CD14-positive monocyte (primary cell): ENCODE measurements around the gene CCND1. TPM values are rescaled to one million over a fixed set of nuclear protein-coding genes. Genes with fewer than 3 reads are reported as not detected.
A peak's percentile ranks its signal among the peaks of the same experiment; 100 is the strongest.

ENCODE experiments used
- DNase-seq, 3 donors: peaks; one replicate each; pipeline ENCODE4 v3.0.0-alpha.2; 2011 to 2022
- H2AFZ ChIP-seq: 2 replicates; pipeline ENCODE4 v1.6.0; 2012; ENCODE audit warnings: mild to moderate bottlenecking, low read depth, low read length, inconsistent platforms; ENCODE audit not compliant: insufficient read depth, poor library complexity, severe bottlenecking
- H3K27ac ChIP-seq, 2 donors: 1 replicate in 1 of 2; 2 replicates in 1 of 2; pipeline ENCODE4 v1.5.1; 2012 to 2013; ENCODE audit warnings: low read length in 2 of 2, control low read depth in 1 of 2, inconsistent platforms in 1 of 2, low read depth in 1 of 2, mild to moderate bottlenecking in 1 of 2
- H3K27me3 ChIP-seq, 2 donors: one replicate each; pipeline versions ENCODE4 v1.6.0 to v1.6.1; 2011 to 2013; ENCODE audit warnings: low read length in 2 of 2; ENCODE audit not compliant: control insufficient read depth in 2 of 2, insufficient read depth in 2 of 2
- H3K36me3 ChIP-seq, 2 donors: replicated peaks in 1 of 2; 1 replicate in 1 of 2; 2 replicates in 1 of 2; pipeline versions ENCODE4 v1.5.1 to v1.6.1; 2012 to 2013; ENCODE audit warnings: low read length in 2 of 2, control low read depth in 1 of 2, inconsistent platforms in 1 of 2, mild to moderate bottlenecking in 1 of 2; ENCODE audit not compliant: insufficient read depth in 2 of 2, control insufficient read depth in 1 of 2
- H3K4me1 ChIP-seq, 2 donors: 1 replicate in 1 of 2; 2 replicates in 1 of 2; pipeline versions ENCODE4 v1.5.1 to v1.6.1; 2012 to 2013; ENCODE audit warnings: low read length in 2 of 2, control low read depth in 1 of 2, inconsistent platforms in 1 of 2, mild to moderate bottlenecking in 1 of 2, moderate library complexity in 1 of 2; ENCODE audit not compliant: insufficient read depth in 2 of 2, control insufficient read depth in 1 of 2
- H3K4me2 ChIP-seq: replicated peaks from 2 replicates; pipeline ENCODE3; 2012; ENCODE audit warnings: low read length, moderate library complexity, mild to moderate bottlenecking; ENCODE audit not compliant: poor library complexity, severe bottlenecking; ENCODE audit errors: extremely low read depth
- H3K4me3 ChIP-seq, 3 experiments: fragments of 200-600 bp in 1 of 3; sonication (generic) in 1 of 3; replicated peaks in 1 of 3; 1 replicate in 2 of 3; 2 replicates in 1 of 3; pipeline ENCODE4 v1.5.1; 2011 to 2013; ENCODE audit warnings: low read length in 3 of 3, mild to moderate bottlenecking in 3 of 3, control low read depth in 2 of 3, low read depth in 2 of 3, inconsistent platforms in 1 of 3, moderate library complexity in 1 of 3
- H3K79me2 ChIP-seq: 2 replicates; pipeline ENCODE4 v1.6.0; 2012; ENCODE audit warnings: mild to moderate bottlenecking, control low read depth, inconsistent platforms, low read length, moderate library complexity; ENCODE audit not compliant: insufficient read depth
- H3K9ac ChIP-seq: 2 replicates; pipeline ENCODE4 v1.6.0; 2017; ENCODE audit warnings: low read length, mild to moderate bottlenecking; ENCODE audit not compliant: insufficient read depth, poor library complexity, severe bottlenecking
- H3K9me3 ChIP-seq, 2 donors: replicated peaks in 1 of 2; 1 replicate in 1 of 2; 2 replicates in 1 of 2; pipeline versions ENCODE4 v1.5.1 to v1.6.1; 2012 to 2013; ENCODE audit warnings: low read length in 2 of 2, control low read depth in 1 of 2; ENCODE audit not compliant: control insufficient read depth in 1 of 2, insufficient read depth in 1 of 2
- H4K20me1 ChIP-seq: 2 replicates; pipeline ENCODE4 v1.6.0; 2012; ENCODE audit warnings: mild to moderate bottlenecking, low read length, control low read depth, moderate library complexity; ENCODE audit not compliant: insufficient read depth
- H3K27ac Mint-ChIP-seq, 7 donors: one replicate each; pipeline ENCODE4 v1.8.0; 2020; ENCODE audit warnings: mild to moderate bottlenecking in 7 of 7, mixed read lengths in 7 of 7, moderate library complexity in 6 of 7, inconsistent platforms in 2 of 7
- H3K27me3 Mint-ChIP-seq, 3 donors: one replicate each; pipeline ENCODE4 v1.8.0; 2021 to 2022; ENCODE audit warnings: low read depth in 3 of 3, mild to moderate bottlenecking in 3 of 3, mixed read lengths in 3 of 3, moderate library complexity in 3 of 3, inconsistent platforms in 1 of 3
- H3K36me3 Mint-ChIP-seq, 2 donors: one replicate each; pipeline ENCODE4 v1.8.0; 2020; ENCODE audit warnings: mixed read lengths in 2 of 2, inconsistent platforms in 1 of 2, mild to moderate bottlenecking in 1 of 2
- H3K4me1 Mint-ChIP-seq: one replicate; pipeline ENCODE4 v1.8.0; 2020; ENCODE audit warnings: mild to moderate bottlenecking, mixed read lengths
- H3K4me3 Mint-ChIP-seq, 2 donors: one replicate each; pipeline ENCODE4 v1.8.0; 2020; ENCODE audit warnings: mild to moderate bottlenecking in 2 of 2, mixed read lengths in 2 of 2, moderate library complexity in 1 of 2
- H3K9me3 Mint-ChIP-seq, 7 donors: one replicate each; pipeline ENCODE4 v1.8.0; 2020 to 2022; ENCODE audit warnings: mixed read lengths in 7 of 7, mild to moderate bottlenecking in 6 of 7, moderate library complexity in 6 of 7, inconsistent platforms in 2 of 7
- WGBS: methylation state at CpG from one replicate; pipeline ENCODE4 v1.1.5; 2013; ENCODE audit warnings: missing lambda C conversion rate; ENCODE audit not compliant: insufficient coverage; 5-methylcytosine and 5-hydroxymethylcytosine counted together
- intact Hi-C, 2 donors: fragments of 100-400 bp; cut with micrococcal nuclease; formaldehyde crosslinking; loops; one replicate each; pipeline versions ENCODE4 v1.15.0 to v1.15.1; 2023
- polyA plus RNA-seq, 3 donors: library from polyadenylated mRNA; depleted of rRNA in 1 of 3; unstranded in 2 of 3; stranded (reverse) in 1 of 3; fragments of 300-500 nt in 2 of 3; fragments of >200 nt in 1 of 3; fragmentation: Illumina TruSeq in 2 of 3; gene quantifications; 1 replicate in 2 of 3; 2 replicates in 1 of 3; pipeline ENCODE4 v1.2.3, GENCODE V29; 2012 to 2021
- TF ChIP-seq, protein P1 (sequence below): fragments of 200-600 bp; IDR thresholded peaks from one replicate; pipeline ENCODE4 v1.8.0; 2022; ENCODE audit warnings: antibody characterized with exemption, mild to moderate bottlenecking

Gene CCND1
- polyA plus RNA-seq, 3 donors: 0.01 TPM; not detected in 2

DNA sequence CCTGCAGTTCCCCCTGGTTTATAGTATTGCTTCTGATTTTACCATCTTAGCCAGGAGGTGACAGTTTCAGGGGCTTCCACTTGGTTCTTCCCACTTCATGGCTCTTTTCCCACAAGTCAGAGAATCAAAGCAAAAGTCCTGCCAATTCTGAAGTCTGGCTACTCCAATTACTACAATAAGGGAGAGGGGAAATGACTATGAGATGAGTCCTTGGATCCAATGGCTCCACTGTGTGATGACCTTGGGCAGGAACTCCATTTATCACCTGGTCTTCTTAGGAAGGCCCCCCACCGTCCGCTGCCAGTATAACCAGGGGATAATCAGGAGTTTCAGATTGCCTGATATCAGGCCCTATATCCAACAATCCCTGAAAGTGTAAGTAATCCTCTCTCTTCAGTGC is 31.6 kb upstream of the CCND1 start:
- H3K4me2 ChIP-seq: no peak overlapping the region
- H4K20me1 ChIP-seq: no peaks in the 10 kb centered on the region
- H3K36me3 ChIP-seq: no peaks in the 10 kb centered on the region
- H3K9me3 ChIP-seq: peaks cover 0 to 4% of the 10 kb centered on the region in 2 donors
- Mint-ChIP-seq H3K27ac (no peak overlapping the region), H3K9me3 (peaks cover 4 to 23% (median 6%) of the 10 kb centered on the region in 7 donors), H3K27me3 (peaks cover 0 to 12% (median 7%) of the 10 kb centered on the region in 3 donors), H3K4me1 (no peaks in the 10 kb centered on the region), H3K36me3 (no peaks in the 10 kb centered on the region), H3K4me3 (no peak overlapping the region)
- H3K27me3 ChIP-seq: peaks cover 0 to 2% of the 10 kb centered on the region in 2 donors
- no peaks in the 10 kb centered on the region for H3K79me2 ChIP-seq
- H3K27ac ChIP-seq: no peak overlapping the region
- 100% methylated on average over 2 of the region's 2 CpGs for WGBS
- no peak overlapping the region for H3K4me3 ChIP-seq
- H3K9ac ChIP-seq: no peak overlapping the region
- intact Hi-C loops: no loop called here
- DNase-seq: no peak
- no peak overlapping the region for H2AFZ ChIP-seq
- TF ChIP-seq, protein P1, sequence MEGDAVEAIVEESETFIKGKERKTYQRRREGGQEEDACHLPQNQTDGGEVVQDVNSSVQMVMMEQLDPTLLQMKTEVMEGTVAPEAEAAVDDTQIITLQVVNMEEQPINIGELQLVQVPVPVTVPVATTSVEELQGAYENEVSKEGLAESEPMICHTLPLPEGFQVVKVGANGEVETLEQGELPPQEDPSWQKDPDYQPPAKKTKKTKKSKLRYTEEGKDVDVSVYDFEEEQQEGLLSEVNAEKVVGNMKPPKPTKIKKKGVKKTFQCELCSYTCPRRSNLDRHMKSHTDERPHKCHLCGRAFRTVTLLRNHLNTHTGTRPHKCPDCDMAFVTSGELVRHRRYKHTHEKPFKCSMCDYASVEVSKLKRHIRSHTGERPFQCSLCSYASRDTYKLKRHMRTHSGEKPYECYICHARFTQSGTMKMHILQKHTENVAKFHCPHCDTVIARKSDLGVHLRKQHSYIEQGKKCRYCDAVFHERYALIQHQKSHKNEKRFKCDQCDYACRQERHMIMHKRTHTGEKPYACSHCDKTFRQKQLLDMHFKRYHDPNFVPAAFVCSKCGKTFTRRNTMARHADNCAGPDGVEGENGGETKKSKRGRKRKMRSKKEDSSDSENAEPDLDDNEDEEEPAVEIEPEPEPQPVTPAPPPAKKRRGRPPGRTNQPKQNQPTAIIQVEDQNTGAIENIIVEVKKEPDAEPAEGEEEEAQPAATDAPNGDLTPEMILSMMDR: no peak
- H3K4me1 ChIP-seq: no peaks in the 10 kb centered on the region

DNA sequence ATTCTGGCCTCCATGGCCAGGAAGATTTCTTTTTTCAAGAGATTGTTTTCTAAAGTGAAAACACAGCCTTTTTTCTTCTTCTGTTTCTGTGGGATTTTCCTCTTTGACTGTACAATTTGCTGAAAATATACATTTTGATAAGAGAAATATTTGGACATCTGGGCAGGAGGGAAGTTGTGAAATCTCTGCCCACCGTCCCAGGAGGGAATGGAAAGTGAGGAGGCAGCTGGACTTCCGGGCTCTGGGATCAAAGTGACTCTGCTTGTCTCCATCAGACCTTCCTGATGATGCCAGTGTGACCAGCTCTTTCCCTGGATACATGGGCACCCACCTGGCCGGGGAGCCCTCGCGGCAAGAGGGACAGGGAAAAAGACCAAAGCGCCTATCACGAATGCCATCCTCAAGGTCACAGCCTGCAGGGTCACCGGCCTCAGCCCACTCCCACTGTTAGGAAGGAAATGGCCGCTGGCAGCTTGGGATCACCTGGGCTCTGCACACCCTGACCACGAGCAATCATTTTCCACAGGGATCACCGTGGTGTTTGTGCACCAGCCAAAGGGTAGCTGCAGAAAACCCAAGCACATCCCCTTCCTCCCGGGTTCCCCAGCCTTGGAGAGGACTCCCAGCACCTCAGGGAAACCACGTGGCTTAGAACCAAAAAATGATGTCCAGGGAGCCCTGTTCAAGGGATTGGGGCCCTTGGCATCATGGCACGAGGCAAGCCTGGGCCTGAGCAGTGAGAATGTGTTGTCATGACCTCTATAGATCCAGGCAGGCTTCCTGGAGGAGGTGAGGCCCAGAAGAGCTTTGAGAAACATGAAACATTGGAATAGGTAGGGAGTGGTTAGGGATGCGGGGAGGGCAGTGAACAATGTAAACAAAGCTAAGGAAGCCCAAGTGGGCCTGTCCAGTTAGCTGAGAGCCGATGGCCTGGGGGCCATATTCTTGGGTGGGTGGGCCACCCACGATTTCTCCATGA is 29.1 kb upstream of the CCND1 start:
- peaks cover 0 to 4% of the 10 kb centered on the region in 2 donors for H3K9me3 ChIP-seq
- no peaks in the 10 kb centered on the region for H3K36me3 Mint-ChIP-seq
- TF ChIP-seq, protein P1: no peak
- H3K9ac ChIP-seq: no peak overlapping the region
- no peaks in the 10 kb centered on the region for H3K4me1 Mint-ChIP-seq
- no peak for DNase-seq
- no peak overlapping the region for H3K4me3 Mint-ChIP-seq
- no peak overlapping the region for H3K4me2 ChIP-seq
- no peaks in the 10 kb centered on the region for H4K20me1 ChIP-seq
- H3K27me3 ChIP-seq: peaks cover 0 to 2% of the 10 kb centered on the region in 2 donors
- intact Hi-C loops: no loop called here
- peak overlapping the region in 1 of 7 donors; percentile 63 for H3K27ac Mint-ChIP-seq
- no peak overlapping the region for H3K4me3 ChIP-seq
- H3K27me3 Mint-ChIP-seq: peaks cover 0 to 5% (median 4%) of the 10 kb centered on the region in 3 donors
- H3K79me2 ChIP-seq: no peaks in the 10 kb centered on the region
- H3K4me1 ChIP-seq: no peaks in the 10 kb centered on the region
- H3K27ac ChIP-seq: no peak overlapping the region
- H3K9me3 Mint-ChIP-seq: peaks cover under 1 to 22% (median 6%) of the 10 kb centered on the region in 7 donors
- H2AFZ ChIP-seq: no peak overlapping the region
- WGBS: 77% methylated on average over 12 of the region's 17 CpGs
- no peaks in the 10 kb centered on the region for H3K36me3 ChIP-seq
